Measurements from ENCODE around the gene ENGASE. TPM values are rescaled to one million over a fixed set of nuclear protein-coding genes. Genes with fewer than 3 reads are reported as not detected.
A peak's percentile ranks its signal among the peaks of the same experiment; 100 is the strongest.

Gene ENGASE
- total and polyA plus RNA-seq, 2 donors (not counting 1 experiment from before 2014, with no cell fraction given) = 3.6 to 14.9 TPM

DNA sequence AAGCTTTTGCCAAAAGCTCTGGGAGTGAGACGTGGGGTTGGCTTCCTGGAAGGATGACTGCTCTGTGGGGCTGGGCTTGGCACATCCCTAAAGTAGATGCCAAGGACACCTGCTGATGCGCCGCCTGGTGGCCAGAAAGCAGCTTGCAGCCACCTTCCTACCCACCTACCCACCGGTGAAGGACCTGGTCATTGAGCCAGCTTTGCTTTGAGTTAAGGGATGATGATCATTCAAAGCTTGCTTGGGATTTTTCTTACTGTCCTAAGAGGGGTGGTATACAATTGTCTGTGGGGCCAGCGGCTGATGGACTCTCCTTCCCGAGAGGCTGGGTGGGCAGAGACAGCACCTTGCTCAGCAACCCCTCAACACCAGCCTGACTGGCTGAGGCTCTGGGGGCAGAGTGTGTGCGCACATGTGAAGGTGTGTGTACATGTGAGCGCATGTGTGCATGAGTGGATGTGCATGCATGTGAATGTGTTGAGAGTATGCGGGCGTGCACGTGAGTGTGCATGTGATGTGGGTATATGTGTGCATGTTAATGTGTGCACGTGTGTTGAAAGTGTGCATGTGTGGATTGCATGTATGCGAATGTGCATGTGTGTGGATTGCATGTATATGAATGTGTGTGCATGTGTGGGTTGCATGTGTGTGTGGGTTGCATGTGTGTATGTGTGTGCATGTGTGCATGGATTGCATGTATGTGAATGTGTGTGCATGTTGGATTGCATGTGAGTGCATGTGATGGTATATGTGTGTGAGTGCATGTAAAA is 32.0 kb upstream of the ENGASE start:
- Histone ChIP-seq H3K27ac (ENCODE audit: insufficient read depth, low read length) (no peak overlapping the region), H3K4me2 (ENCODE audit: extremely low read depth, insufficient read depth, low read length) (no peak overlapping the region), H4K20me1 (ENCODE audit: control insufficient read depth, extremely low read depth, insufficient read depth, low read length) (no peaks in the 10 kb centered on the region), H3K27me3 (ENCODE audit: control insufficient read depth, insufficient read depth, low read length) (no peaks in the 10 kb centered on the region), H3K9ac (ENCODE audit: insufficient read depth, low read length) (no peak overlapping the region), H3K4me1 (ENCODE audit: control insufficient read depth, extremely low read depth, insufficient read depth, low read length) (peaks cover 9% of the 10 kb centered on the region), H3K79me2 (ENCODE audit: control insufficient read depth, insufficient read depth, low read length) (no peaks in the 10 kb centered on the region), H3K4me3 (replicated peaks in 1 of 4; ENCODE audit: control extremely low read depth in 1 of 4, insufficient read depth in 1 of 4, low read depth in 3 of 4, low read length in 4 of 4) (no peak overlapping the region), H2AFZ (ENCODE audit: low read length) (no peak overlapping the region), H3K36me3 (ENCODE audit: control insufficient read depth, insufficient read depth, low read length) (no peaks in the 10 kb centered on the region), H3K9me3 (ENCODE audit: control insufficient read depth, insufficient read depth, low read depth, low read length) (no peaks in the 10 kb centered on the region)
- peak in 1 of 2 donors; percentile 62 for DNase-seq (ENCODE audit: low read depth in 2 of 2)
- TF ChIP-seq CTCF (conservative IDR thresholded peaks at IDR 0.05 in 1 of 2, IDR thresholded peaks at IDR 0.05 in 1 of 2; ENCODE audit: low read depth in 1 of 2, low read length in 2 of 2) (peak; percentile 55 to 88), EZH2 (IDR thresholded peaks at IDR 0.05; ENCODE audit: low read length, missing control alignments) (no peak)

DNA sequence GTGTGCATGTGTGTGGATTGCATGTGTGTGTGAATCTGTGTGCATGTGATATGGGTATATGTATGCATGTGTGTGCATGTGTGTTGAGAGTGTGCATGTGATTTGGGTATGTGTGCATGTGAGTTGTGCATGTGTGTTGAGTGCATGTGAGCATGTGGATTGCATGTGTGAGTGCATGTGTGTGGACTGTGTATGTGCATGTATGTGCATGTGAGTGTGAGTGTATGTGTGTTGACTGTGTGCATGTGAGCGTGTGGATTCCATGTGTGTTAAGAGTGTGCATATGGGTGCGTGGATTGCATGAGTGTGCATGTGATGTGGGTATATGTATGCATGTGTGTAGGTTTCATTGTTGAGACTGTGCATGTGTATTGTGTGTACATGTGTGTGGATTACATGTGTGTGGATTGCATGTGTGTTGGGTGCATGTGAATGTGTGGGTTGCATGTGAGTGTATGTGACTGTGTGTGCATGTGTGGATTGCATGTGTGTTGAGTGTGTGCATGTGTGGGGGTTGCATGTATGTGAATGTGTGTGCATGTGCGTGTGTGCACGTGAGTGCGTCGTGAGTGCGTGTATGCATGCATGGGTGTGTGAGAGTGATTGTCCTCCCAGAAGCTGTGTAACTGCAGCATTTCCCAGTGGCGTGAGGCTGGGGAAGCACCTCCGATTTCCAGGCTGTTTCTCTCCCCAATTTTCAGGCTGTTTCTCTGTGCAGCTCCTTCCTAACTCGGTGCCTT is 31.3 kb upstream of the ENGASE start:
- H3K27me3 ChIP-seq (ENCODE audit: control insufficient read depth, insufficient read depth, low read length) = no peaks in the 10 kb centered on the region
- H2AFZ ChIP-seq (ENCODE audit: low read length) = no peak overlapping the region
- H3K36me3 ChIP-seq (ENCODE audit: control insufficient read depth, insufficient read depth, low read length) = no peaks in the 10 kb centered on the region
- no peak overlapping the region for H3K9ac ChIP-seq (ENCODE audit: insufficient read depth, low read length)
- no peaks in the 10 kb centered on the region for H3K79me2 ChIP-seq (ENCODE audit: control insufficient read depth, insufficient read depth, low read length)
- H3K27ac ChIP-seq (ENCODE audit: insufficient read depth, low read length) = no peak overlapping the region
- no peak overlapping the region for H3K4me2 ChIP-seq (ENCODE audit: extremely low read depth, insufficient read depth, low read length)
- TF ChIP-seq EZH2 (IDR thresholded peaks at IDR 0.05; ENCODE audit: low read length, missing control alignments) = no peak
- no peak for TF ChIP-seq CTCF (conservative IDR thresholded peaks at IDR 0.05 in 1 of 2, IDR thresholded peaks at IDR 0.05 in 1 of 2; ENCODE audit: low read depth in 1 of 2, low read length in 2 of 2)
- no peaks in the 10 kb centered on the region for H4K20me1 ChIP-seq (ENCODE audit: control insufficient read depth, extremely low read depth, insufficient read depth, low read length)
- no peak overlapping the region for H3K4me3 ChIP-seq (replicated peaks in 1 of 4; ENCODE audit: control extremely low read depth in 1 of 4, insufficient read depth in 1 of 4, low read depth in 3 of 4, low read length in 4 of 4)
- H3K9me3 ChIP-seq (ENCODE audit: control insufficient read depth, insufficient read depth, low read depth, low read length) = no peaks in the 10 kb centered on the region
- no peak for DNase-seq (ENCODE audit: low read depth in 2 of 2)
- peaks cover 5% of the 10 kb centered on the region for H3K4me1 ChIP-seq (ENCODE audit: control insufficient read depth, extremely low read depth, insufficient read depth, low read length)

DNA sequence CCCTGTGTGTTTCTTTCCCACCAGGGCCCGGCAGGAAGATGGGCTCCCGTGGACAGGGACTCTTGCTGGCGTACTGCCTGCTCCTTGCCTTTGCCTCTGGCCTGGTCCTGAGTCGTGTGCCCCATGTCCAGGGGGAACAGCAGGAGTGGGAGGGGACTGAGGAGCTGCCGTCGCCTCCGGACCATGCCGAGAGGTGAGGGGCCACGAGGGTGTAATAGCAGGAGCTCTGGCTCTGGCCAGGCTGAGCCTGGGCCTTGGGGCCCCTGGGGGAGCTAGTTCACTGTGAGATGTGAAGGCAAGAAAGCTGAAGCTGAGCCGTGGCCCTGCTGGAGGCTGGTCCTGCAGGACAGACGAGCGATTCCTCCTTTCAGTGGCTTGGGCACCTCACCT is 30.7 kb upstream of the ENGASE start:
- Histone ChIP-seq H3K27ac (ENCODE audit: insufficient read depth, low read length) (no peak overlapping the region), H3K4me2 (ENCODE audit: extremely low read depth, insufficient read depth, low read length) (no peak overlapping the region), H3K27me3 (ENCODE audit: control insufficient read depth, insufficient read depth, low read length) (no peaks in the 10 kb centered on the region), H3K9ac (ENCODE audit: insufficient read depth, low read length) (no peak overlapping the region), H3K36me3 (ENCODE audit: control insufficient read depth, insufficient read depth, low read length) (no peaks in the 10 kb centered on the region), H4K20me1 (ENCODE audit: control insufficient read depth, extremely low read depth, insufficient read depth, low read length) (no peaks in the 10 kb centered on the region), H2AFZ (ENCODE audit: low read length) (no peak overlapping the region), H3K79me2 (ENCODE audit: control insufficient read depth, insufficient read depth, low read length) (no peaks in the 10 kb centered on the region), H3K9me3 (ENCODE audit: control insufficient read depth, insufficient read depth, low read depth, low read length) (no peaks in the 10 kb centered on the region), H3K4me3 (replicated peaks in 1 of 4; ENCODE audit: control extremely low read depth in 1 of 4, insufficient read depth in 1 of 4, low read depth in 3 of 4, low read length in 4 of 4) (no peak overlapping the region), H3K4me1 (ENCODE audit: control insufficient read depth, extremely low read depth, insufficient read depth, low read length) (peaks cover 3% of the 10 kb centered on the region)
- no peak for DNase-seq (ENCODE audit: low read depth in 2 of 2)
- no peak for TF ChIP-seq CTCF (conservative IDR thresholded peaks at IDR 0.05 in 1 of 2, IDR thresholded peaks at IDR 0.05 in 1 of 2; ENCODE audit: low read depth in 1 of 2, low read length in 2 of 2)
- TF ChIP-seq EZH2 (IDR thresholded peaks at IDR 0.05; ENCODE audit: low read length, missing control alignments) = no peak
